ENCODE results near the gene LCP1. TPM values are rescaled to one million over a fixed set of nuclear protein-coding genes. Genes with fewer than 3 reads are reported as not detected.

Gene LCP1
- total and polyA plus RNA-seq, 9 of the 15 experiments (the other 6 are each of a cell fraction or from before 2014, with no cell fraction given), result 83.0 to 255 (median 163) TPM

DNA sequence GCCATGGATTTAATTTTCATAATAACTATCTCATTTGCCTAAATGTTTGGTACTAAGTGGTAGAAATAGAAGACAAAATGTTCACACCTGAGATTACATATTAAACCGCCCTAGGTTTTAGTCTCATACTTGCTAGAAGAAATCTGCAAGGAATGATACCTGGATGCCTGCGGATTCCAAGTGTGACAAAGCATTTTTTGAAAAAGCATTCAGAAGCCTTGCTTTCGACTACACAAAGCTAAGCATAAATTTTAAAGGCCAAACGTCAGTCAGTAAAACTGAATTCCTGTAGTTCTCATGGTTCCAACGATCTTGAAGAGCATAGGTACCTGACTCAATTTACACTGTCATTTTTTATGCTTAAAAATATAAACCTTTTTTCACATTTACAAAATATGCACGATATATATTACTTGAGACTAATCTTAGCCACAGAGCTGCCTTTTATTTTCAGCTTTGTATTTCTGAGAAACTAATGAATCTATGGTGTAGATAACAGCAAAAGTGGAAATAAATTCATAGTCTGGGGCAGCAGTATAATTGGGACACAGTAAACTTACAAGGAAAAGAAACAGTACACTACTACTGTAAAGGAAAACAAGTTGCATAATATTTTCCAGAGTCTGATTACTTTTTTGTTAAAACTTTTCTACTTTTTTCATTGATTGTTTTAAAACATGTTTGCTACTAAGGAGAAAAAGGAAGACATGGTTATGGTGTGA lies 28.5 kb upstream of the LCP1 start:
- peak overlapping the region; percentile 77 for H3K4me2 ChIP-seq (ENCODE audit: insufficient read depth, low read length)
- no peaks in the 10 kb centered on the region for H3K9me1 ChIP-seq (ENCODE audit: control insufficient read depth, insufficient read depth, low read length)
- 0% methylated on average over 6 of the region's 6 CpGs for WGBS (ENCODE audit: insufficient coverage, low coverage, missing lambda C conversion rate)
- peak overlapping the region; percentile 95 for H2AFZ ChIP-seq (ENCODE audit: low read depth, low read length)
- no peaks in the 10 kb centered on the region for H3K79me2 ChIP-seq (ENCODE audit: control insufficient read depth, insufficient read depth, low read length)
- POLR2A ChIA-PET, result interaction anchor here (1.1 to 1.2 kb wide), 2 partner anchors 11 to 17 kb away, joined by 4 read pairs; no protein-coding TSS in a partner anchor
- H3K9me3 ChIP-seq (replicated peaks; ENCODE audit: control insufficient read depth, insufficient read depth, low read depth, low read length), result no peaks in the 10 kb centered on the region
- H3K36me3 ChIP-seq (ENCODE audit: control insufficient read depth, insufficient read depth, low read length), result no peaks in the 10 kb centered on the region
- peaks cover 5 to 6% of the 10 kb centered on the region in 2 experiments; a peak in 3 of 5 replicates for H3K4me1 ChIP-seq (replicated peaks in 1 of 2; ENCODE audit: control insufficient read depth in 2 of 2, insufficient read depth in 2 of 2, low read length in 2 of 2)
- no peaks in the 10 kb centered on the region for H4K20me1 ChIP-seq (replicated peaks; ENCODE audit: control insufficient read depth, insufficient read depth, low read length)
- no TSS peak for BruUV-seq (replicated peaks)
- FAIRE-seq (peak; percentile 29), ATAC-seq (no peak), DNase-seq (ENCODE audit: extremely low read depth in 1 of 4, low spot score in 3 of 4) (peak in 1 of 4 experiments; percentile 38)
- peak overlapping the region in 1 of 2 experiments; percentile 56; a peak in 2 of 4 replicates for H3K9ac ChIP-seq (ENCODE audit: insufficient read depth in 1 of 2, low read depth in 2 of 2, low read length in 2 of 2)
- H3K27ac ChIP-seq (ENCODE audit: extremely low read depth, low read depth, low read length), result peak overlapping the region; percentile 68
- peak overlapping the region; percentile 45 for H3K4me3 ChIP-seq
- in situ Hi-C loops (cut with MboI) (no loop called here), intact Hi-C loops (cut with micrococcal nuclease) (loop anchor here (2.0 kb wide), 1 partner anchor 28 kb away; the partner anchor contains the start of gene LCP1)
- CTCF ChIA-PET (ENCODE audit: low intra/inter-chr PET ratio), result no interaction called here
- H3K27me3 ChIP-seq (ENCODE audit: control insufficient read depth in 2 of 2, insufficient read depth in 2 of 2, low read length in 2 of 2), result no peaks in the 10 kb centered on the region
- TF ChIP-seq C11orf30 (IDR thresholded peaks at IDR 0.05; ENCODE audit: low read depth) (peak; percentile 72; the same call in 1 of the 2 replicates), KDM2B (CRISPR knock-in tag; IDR thresholded peaks at IDR 0.05) (no peak), ZNF316 (IDR thresholded peaks at IDR 0.05) (peak; percentile 84), FOXJ2 (tag; IDR thresholded peaks at IDR 0.05) (0 out of 2 replicates have a peak, but pooled peaks have one; percentile 34), SAP30 (IDR thresholded peaks at IDR 0.05; ENCODE audit: borderline replicate concordance, insufficient read depth, low read depth, low read length, poor library complexity, severe bottlenecking) (no peak), PPARD (CRISPR knock-in tag; IDR thresholded peaks at IDR 0.05) (no peak)
- TF ChIP-seq, protein P1, sequence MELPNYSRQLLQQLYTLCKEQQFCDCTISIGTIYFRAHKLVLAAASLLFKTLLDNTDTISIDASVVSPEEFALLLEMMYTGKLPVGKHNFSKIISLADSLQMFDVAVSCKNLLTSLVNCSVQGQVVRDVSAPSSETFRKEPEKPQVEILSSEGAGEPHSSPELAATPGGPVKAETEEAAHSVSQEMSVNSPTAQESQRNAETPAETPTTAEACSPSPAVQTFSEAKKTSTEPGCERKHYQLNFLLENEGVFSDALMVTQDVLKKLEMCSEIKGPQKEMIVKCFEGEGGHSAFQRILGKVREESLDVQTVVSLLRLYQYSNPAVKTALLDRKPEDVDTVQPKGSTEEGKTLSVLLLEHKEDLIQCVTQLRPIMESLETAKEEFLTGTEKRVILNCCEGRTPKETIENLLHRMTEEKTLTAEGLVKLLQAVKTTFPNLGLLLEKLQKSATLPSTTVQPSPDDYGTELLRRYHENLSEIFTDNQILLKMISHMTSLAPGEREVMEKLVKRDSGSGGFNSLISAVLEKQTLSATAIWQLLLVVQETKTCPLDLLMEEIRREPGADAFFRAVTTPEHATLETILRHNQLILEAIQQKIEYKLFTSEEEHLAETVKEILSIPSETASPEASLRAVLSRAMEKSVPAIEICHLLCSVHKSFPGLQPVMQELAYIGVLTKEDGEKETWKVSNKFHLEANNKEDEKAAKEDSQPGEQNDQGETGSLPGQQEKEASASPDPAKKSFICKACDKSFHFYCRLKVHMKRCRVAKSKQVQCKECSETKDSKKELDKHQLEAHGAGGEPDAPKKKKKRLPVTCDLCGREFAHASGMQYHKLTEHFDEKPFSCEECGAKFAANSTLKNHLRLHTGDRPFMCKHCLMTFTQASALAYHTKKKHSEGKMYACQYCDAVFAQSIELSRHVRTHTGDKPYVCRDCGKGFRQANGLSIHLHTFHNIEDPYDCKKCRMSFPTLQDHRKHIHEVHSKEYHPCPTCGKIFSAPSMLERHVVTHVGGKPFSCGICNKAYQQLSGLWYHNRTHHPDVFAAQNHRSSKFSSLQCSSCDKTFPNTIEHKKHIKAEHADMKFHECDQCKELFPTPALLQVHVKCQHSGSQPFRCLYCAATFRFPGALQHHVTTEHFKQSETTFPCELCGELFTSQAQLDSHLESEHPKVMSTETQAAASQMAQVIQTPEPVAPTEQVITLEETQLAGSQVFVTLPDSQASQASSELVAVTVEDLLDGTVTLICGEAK (IDR thresholded peaks at IDR 0.05), result peak; percentile 8; the same call in 1 of the 2 replicates
- TF ChIP-seq, protein P1 (CRISPR knock-in tag; IDR thresholded peaks at IDR 0.05), result no peak
- TF ChIP-seq, protein P2, sequence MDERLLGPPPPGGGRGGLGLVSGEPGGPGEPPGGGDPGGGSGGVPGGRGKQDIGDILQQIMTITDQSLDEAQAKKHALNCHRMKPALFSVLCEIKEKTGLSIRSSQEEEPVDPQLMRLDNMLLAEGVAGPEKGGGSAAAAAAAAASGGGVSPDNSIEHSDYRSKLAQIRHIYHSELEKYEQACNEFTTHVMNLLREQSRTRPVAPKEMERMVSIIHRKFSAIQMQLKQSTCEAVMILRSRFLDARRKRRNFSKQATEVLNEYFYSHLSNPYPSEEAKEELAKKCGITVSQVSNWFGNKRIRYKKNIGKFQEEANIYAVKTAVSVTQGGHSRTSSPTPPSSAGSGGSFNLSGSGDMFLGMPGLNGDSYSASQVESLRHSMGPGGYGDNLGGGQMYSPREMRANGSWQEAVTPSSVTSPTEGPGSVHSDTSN (CRISPR knock-in tag; IDR thresholded peaks at IDR 0.05; ENCODE audit: low read depth), result no peak
- TF ChIP-seq, protein P2 (tag; conservative IDR thresholded peaks at IDR 0.05; ENCODE audit: low read depth), result 0 out of 2 replicates have a peak, but pooled peaks have one; percentile 13

Measured in K562 (cell line).